Central memory CD8-positive, alpha-beta T cell (primary cell): ENCODE results near the gene FBXO31.
"Not testable (repeated sequence)": the region's sequence is repeated elsewhere in the genome, so short reads cannot be mapped to it uniquely, and the experiment has no call there.

Source experiments
- ATAC-seq: fragments of 150-1000 bp; cut with Tn5 transposase; replicated peaks from 2 replicates; pipeline ENCODE4 v1.10.0; 2022; ENCODE audit warnings: mild to moderate bottlenecking, moderate FRiP score, moderate number of reproducible peaks; ENCODE audit not compliant: poor library complexity, severe bottlenecking; ENCODE audit errors: extremely low read depth
- DNase-seq, 2 donors: peaks; one replicate each; pipeline ENCODE4 v3.0.0; 2021; ENCODE audit warnings: low spot score in 2 of 2
- H3K27ac Mint-ChIP-seq: one replicate; pipeline ENCODE4 v1.8.0; 2022; ENCODE audit warnings: low read depth, mild to moderate bottlenecking, moderate library complexity, mixed read lengths
- H3K27me3 Mint-ChIP-seq: one replicate; pipeline ENCODE4 v1.8.0; 2022; ENCODE audit warnings: mixed read lengths
- H3K36me3 Mint-ChIP-seq: one replicate; pipeline ENCODE4 v1.8.0; 2022; ENCODE audit warnings: mild to moderate bottlenecking, moderate library complexity, mixed read lengths; ENCODE audit not compliant: insufficient read depth
- H3K4me1 Mint-ChIP-seq: one replicate; pipeline ENCODE4 v1.8.0; 2022; ENCODE audit warnings: mixed read lengths
- H3K4me3 Mint-ChIP-seq: one replicate; pipeline ENCODE4 v1.8.0; 2022; ENCODE audit warnings: mild to moderate bottlenecking, moderate library complexity, mixed read lengths
- H3K9me3 Mint-ChIP-seq: one replicate; pipeline ENCODE4 v1.8.0; 2022; ENCODE audit warnings: mixed read lengths

FBXO31 gene

DNA sequence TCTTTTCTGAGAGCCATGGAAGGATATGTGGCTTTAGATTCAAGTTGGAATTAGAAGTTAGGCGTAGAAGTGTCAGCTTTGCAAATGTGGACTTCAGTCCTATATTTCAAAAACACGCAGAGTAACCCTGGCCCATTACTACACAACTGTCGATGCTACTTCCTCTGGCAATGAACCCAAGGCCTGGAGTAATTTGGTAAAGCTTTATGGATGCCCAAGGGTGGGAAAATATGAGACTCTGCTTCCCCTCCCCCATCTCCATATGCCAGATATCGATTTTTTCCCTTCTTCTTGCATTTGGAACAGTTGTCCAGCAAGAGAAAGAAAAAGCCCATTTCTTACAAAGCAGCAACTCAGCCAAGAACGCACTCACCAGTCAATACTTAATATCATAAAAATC is 5.7 kb upstream of the FBXO31 start:
- peak overlapping the region; percentile 59 for H3K27ac Mint-ChIP-seq
- no peaks in the 10 kb centered on the region for H3K27me3 Mint-ChIP-seq
- no peak overlapping the region for H3K4me3 Mint-ChIP-seq
- ATAC-seq (no peak), DNase-seq (no peak)
- H3K36me3 Mint-ChIP-seq: peaks cover 31% of the 10 kb centered on the region
- peaks cover 45% of the 10 kb centered on the region for H3K4me1 Mint-ChIP-seq
- H3K9me3 Mint-ChIP-seq: no peaks in the 10 kb centered on the region

DNA sequence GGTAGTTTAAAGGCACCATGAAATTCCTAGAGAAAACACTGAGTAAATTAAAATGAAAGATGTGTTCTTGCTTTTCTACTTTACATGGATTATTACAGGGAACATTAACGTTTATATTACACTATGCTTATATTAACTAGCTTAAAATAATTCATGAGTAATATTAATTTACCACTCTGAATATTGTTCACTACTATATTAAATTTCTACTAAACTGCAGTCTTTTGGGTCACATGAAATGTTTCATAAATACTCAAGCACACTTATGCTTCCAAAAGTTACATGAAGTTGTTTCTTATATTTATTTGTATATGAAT is 5.2 kb upstream of the FBXO31 start:
- Mint-ChIP-seq H3K9me3 (no peaks in the 10 kb centered on the region), H3K27ac (peak overlapping the region; percentile 81), H3K27me3 (no peaks in the 10 kb centered on the region), H3K4me1 (peaks cover 45% of the 10 kb centered on the region), H3K4me3 (peak overlapping the region; percentile 6), H3K36me3 (peaks cover 35% of the 10 kb centered on the region)
- ATAC-seq (no peak), DNase-seq (no peak)

DNA sequence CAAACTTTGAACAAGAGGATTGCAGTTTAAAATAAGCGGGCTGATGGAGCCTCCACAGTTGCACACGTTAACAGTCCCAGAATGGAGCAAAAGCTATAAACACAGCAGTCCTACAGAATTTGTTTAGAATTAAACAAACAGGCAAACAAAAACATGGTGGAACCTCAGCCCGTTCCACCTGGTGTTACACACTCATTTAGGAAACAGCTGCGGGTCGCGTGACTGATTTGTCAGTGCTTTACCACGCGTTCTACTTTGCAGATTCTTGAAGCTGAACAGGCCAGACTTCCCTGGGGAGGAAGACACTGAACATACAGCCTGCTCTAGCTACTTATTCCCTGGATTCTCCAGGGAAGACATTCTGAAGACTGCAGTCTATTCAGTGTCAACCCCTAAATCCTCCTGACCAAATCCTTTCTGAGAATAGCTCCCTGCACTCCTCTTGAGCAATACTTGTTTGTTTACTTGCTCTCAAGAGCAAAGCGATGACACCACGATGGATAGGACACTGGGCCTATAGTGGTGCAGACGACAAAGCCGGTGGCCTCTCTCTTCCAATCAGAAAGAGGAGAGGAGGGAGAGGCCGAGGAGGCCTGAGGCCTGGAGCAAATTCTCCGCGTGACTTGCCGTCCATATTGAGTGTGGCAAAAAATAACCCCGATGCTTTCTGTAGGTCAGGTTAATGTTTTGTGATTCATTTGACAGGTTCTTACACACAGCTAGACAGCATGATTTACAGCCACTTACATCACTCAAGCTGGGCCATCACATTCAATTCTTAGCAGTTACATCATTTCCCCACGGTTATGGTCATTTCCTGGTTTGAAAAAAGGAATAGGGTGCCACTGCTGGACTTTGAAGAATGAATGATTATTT is 4.6 kb upstream of the FBXO31 start:
- peak overlapping the region; percentile 6 for H3K4me3 Mint-ChIP-seq
- peak; percentile 75 for ATAC-seq
- H3K27ac Mint-ChIP-seq: peak overlapping the region; percentile 81
- no peaks in the 10 kb centered on the region for H3K9me3 Mint-ChIP-seq
- H3K36me3 Mint-ChIP-seq: peaks cover 34% of the 10 kb centered on the region
- peak; percentile 67 to 87 for DNase-seq
- peaks cover 40% of the 10 kb centered on the region for H3K4me1 Mint-ChIP-seq
- H3K27me3 Mint-ChIP-seq: no peaks in the 10 kb centered on the region

DNA sequence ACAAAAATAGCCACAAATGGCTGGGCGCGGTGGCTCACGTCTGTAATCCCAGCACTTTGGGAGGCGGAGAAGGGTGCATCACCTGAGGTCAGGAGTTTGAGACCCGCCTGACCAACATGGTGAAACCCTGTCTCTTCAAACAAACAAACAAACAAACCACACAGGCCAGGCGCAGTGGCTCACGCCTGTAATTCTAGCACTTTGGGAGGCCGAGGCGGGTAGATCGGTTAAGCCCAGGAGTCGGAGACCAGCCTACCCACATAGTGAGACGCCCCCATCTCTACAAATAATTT is 1.2 kb upstream of the FBXO31 start:
- H3K36me3 Mint-ChIP-seq: peaks cover 31% of the 10 kb centered on the region
- peaks cover 67% of the 10 kb centered on the region for H3K4me1 Mint-ChIP-seq
- H3K27ac Mint-ChIP-seq: peak overlapping the region; percentile 100
- H3K9me3 Mint-ChIP-seq, ATAC-seq, H3K27me3 Mint-ChIP-seq, DNase-seq: not testable (repeated sequence)
- H3K4me3 Mint-ChIP-seq: peak overlapping the region; percentile 96

DNA sequence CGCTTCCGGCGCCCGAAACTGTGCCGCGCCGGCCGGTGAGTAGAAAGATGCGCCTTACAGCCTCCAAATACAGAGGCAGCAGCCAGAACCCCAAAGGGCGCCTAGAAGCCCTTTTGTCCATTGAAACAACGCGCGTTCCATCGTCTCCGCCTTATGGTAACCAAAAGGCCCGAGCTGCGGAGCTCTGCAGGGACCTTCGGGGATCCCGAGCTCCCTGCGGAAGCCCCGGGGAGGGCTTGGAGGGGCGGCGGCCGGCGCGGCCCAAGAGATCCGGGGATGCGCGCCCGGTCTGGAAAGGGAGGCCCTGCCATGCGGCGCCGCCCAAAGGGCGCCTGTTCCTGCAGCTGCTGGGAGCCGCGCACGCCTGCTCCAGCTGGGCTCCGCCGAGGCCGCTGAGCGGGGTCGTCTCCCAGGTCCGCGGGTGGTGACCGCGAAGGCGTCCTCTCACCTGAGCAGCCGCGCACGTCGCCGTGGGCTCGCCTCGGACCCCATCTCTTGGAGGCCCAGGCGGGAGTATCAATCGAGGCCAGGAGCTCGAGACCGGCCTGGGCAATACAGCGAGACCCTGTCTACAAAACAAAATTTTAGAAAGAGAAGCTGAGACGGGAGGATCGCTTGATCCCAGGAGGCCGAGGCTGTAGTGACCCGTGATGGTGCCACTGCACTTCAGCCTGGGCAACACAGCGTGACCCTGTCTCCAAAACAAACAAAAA is 742 bp upstream of the FBXO31 start:
- H3K27me3 Mint-ChIP-seq: no peaks in the 10 kb centered on the region
- peaks cover 67% of the 10 kb centered on the region for H3K4me1 Mint-ChIP-seq
- DNase-seq: no peak

DNA sequence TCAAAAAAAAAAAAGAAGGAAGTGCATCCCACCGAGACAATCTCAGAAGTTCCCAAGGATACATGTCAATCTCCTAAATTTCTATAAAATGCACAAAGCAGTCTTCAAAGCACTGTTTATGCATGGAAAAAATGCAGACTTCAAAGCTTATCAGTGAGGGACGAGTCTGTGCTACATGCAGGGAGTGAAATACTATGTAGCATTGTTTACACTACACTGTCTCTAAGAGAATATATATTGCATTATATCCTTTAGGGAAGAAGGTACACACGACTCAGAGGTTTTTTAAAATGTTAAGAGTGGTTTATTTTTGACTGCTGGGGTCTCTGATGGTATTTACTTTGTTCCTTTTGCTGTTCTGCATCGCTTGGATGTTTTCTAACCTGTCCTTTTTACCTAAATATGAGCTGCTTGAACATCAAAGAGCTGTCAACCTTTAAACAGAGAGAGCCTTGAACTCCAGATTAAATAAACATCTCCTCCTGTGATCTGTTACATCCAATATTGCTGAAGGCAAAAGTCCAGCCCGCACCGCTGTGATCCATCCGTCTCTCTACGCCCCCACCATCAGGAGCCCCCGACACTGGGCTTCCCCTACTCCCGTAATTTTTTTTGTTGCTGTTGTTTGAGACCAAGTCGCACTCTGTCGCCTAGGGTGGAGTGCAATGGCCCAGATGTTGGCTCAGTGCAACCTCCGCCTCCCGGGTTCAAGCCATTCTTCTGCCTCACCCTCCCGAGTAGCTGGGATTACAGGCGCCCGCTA is 1.4 kb downstream of the FBXO31 start:
- no peak for ATAC-seq
- Mint-ChIP-seq H3K9me3 (no peaks in the 10 kb centered on the region), H3K36me3 (peaks cover 32% of the 10 kb centered on the region), H3K4me1 (peaks cover 52% of the 10 kb centered on the region), H3K27ac (peak overlapping the region; percentile 100), H3K27me3 (no peaks in the 10 kb centered on the region), H3K4me3 (peak overlapping the region; percentile 96)
- DNase-seq: no peak

More for the DNA sequence above, 742 bp upstream of the FBXO31 start:
- Mint-ChIP-seq H3K36me3 (peaks cover 31% of the 10 kb centered on the region), H3K4me3 (peak overlapping the region; percentile 96), H3K9me3 (no peaks in the 10 kb centered on the region), H3K27ac (peak overlapping the region; percentile 100)
- ATAC-seq: no peak

DNA sequence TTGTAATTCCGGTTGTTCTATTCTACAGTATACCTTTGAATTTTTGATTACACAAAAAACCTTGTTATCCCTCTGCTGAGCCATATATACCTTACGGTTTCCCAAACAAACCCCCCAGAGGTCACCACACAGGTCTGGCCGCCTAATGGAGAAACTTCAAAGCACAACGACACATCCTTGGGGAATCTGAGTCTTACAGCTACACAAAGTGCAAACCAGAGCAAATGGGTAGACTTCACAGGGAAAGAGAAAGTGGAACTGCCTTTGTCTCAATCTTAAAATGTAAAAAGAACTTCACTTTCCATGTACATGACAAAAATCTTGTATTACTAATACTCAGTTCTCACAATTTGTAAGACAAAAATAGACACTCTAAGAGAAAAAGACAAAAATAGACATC is 2.7 kb downstream of the FBXO31 start:
- no peaks in the 10 kb centered on the region for H3K27me3 Mint-ChIP-seq
- H3K36me3 Mint-ChIP-seq: peaks cover 31% of the 10 kb centered on the region
- H3K4me1 Mint-ChIP-seq: peaks cover 55% of the 10 kb centered on the region
- ATAC-seq (no peak), DNase-seq (no peak)
- H3K4me3 Mint-ChIP-seq: peak overlapping the region; percentile 96
- peak overlapping the region; percentile 82 for H3K27ac Mint-ChIP-seq
- no peaks in the 10 kb centered on the region for H3K9me3 Mint-ChIP-seq

DNA sequence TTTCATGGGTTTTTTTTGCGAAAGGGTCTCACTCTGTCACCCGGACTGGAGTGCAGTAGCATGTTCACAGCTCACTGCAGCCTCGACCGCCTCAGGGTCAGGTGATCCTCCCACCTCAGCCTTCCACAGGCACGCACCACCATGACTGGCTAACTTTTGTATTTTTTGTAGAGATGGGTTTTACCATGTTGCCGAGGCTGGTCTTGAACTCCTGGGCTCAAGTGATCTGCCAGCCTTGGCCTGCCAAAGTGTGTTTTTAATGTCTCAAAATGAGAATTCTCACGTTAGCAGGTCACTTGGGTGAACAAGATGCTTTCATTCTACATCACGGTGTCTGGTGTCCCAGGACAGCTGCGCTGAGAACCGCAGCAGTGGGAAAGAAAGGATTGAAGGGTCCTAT is 3.2 kb downstream of the FBXO31 start:
- H3K27me3 Mint-ChIP-seq: no peaks in the 10 kb centered on the region
- peak overlapping the region; percentile 96 for H3K4me3 Mint-ChIP-seq
- H3K9me3 Mint-ChIP-seq: no peaks in the 10 kb centered on the region
- peak overlapping the region; percentile 82 for H3K27ac Mint-ChIP-seq
- ATAC-seq (no peak), DNase-seq (no peak)
- peaks cover 55% of the 10 kb centered on the region for H3K4me1 Mint-ChIP-seq
- peaks cover 27% of the 10 kb centered on the region for H3K36me3 Mint-ChIP-seq

DNA sequence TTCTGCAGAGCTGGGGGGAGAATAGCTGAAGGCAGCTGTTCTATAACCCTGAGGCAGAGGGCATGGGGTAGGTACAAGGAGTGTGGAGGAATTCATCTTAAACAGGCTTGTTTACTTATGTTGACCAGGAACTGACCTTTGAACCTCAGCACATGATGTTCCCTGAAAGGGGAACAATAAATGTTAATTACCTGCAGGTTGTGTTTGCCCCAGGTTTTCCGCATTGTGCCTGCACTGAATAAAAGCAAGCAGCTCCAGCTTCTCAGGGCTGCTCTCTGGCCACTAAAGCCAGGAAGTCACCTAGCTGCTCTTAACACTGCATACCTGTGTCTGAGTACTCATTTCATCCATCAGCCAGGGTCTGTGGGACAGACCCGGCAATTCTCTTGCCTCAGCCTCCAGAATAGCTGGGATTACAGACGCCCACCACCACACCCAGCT is 4.2 kb downstream of the FBXO31 start:
- Mint-ChIP-seq H3K36me3 (peaks cover 23% of the 10 kb centered on the region), H3K4me1 (peaks cover 53% of the 10 kb centered on the region)
- H3K27ac Mint-ChIP-seq, H3K4me3 Mint-ChIP-seq, H3K27me3 Mint-ChIP-seq, ATAC-seq, DNase-seq, H3K9me3 Mint-ChIP-seq: not testable (repeated sequence)

DNA sequence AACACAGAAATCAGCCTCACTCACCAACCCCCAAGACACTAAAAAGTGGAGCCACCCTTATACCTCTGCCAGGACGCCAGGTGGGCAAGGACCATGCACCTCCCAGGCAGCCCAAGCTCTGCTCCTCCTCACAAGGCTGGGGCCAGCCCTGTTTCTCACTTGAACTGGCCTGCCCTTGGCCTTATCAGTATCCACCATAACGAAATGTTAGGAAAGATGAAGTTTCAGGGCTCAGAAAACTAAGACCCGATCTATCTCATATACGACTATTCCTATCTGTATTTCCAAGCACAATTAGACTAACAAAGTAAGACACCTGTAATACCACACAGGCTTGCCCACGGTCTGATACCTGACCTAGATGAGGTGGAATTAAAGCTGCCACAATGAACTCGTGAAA is 6.9 kb downstream of the FBXO31 start:
- H3K27ac Mint-ChIP-seq: no peak overlapping the region
- H3K4me3 Mint-ChIP-seq: no peak overlapping the region
- ATAC-seq (no peak), DNase-seq (no peak)
- H3K27me3 Mint-ChIP-seq: no peaks in the 10 kb centered on the region
- peaks cover 46% of the 10 kb centered on the region for H3K4me1 Mint-ChIP-seq
- H3K9me3 Mint-ChIP-seq: no peaks in the 10 kb centered on the region
- H3K36me3 Mint-ChIP-seq: peaks cover 10% of the 10 kb centered on the region

DNA sequence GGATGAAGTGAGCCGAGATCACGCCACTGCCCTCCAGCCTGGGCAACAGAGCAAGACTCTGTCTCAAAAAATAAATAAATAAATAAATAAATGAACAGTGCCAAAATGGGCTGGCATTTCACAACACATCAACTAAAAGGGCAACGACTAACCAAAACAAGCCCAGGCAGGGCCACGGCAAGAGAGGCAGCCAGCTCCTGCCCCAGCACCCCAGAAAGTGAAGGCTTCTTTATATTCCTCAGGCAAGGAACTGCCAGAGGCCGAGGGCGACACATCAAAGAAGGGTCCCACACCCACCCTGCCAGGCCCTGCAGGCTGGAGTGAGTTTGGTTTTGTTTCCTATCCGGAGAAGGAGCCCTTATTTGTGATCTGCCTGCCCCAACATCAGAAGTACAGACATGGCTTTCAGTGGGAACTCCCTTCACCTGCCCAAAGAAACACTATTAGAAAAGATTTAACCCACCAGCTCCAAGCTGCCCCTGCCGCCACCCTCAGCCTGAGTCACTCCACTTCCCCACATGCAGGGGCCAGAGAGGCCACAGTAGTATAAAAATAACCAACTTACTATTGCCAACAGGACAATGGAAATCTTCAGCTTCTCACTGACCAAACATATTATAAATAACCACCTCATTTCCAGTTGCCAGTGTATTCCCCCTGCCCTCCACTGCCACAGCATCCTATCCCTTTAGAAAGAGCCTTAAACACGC is 8.0 kb downstream of the FBXO31 start:
- Mint-ChIP-seq H3K9me3 (no peaks in the 10 kb centered on the region), H3K27me3 (no peaks in the 10 kb centered on the region), H3K4me3 (no peak overlapping the region), H3K4me1 (peaks cover 41% of the 10 kb centered on the region), H3K36me3 (peaks cover 10% of the 10 kb centered on the region), H3K27ac (no peak overlapping the region)
- ATAC-seq: no peak
- DNase-seq: no peak

DNA sequence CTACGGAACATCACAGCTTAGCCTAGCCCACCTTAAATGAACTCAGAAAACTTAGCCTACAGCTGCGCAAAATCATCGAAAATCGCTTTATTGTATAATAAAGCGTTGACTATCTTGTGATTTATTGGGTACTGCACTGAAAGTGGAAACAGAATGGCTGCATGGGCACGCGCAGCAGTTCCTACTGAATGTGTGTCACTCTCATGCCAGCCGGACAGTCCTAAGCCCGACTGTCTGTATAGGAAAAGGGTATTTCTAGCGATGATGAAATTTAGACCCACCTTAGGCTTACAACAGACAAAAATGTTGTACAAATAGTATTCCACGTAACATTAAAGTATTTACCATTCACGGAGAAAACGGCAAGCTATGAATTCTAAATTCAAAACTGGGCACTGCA is 9.3 kb downstream of the FBXO31 start:
- Mint-ChIP-seq H3K36me3 (peaks cover 10% of the 10 kb centered on the region), H3K4me3 (no peak overlapping the region), H3K27ac (no peak overlapping the region), H3K9me3 (no peaks in the 10 kb centered on the region), H3K4me1 (peaks cover 44% of the 10 kb centered on the region), H3K27me3 (no peaks in the 10 kb centered on the region)
- no peak for DNase-seq
- no peak for ATAC-seq
